Measurements from ENCODE around the gene THPO.
A peak's percentile ranks its signal among the peaks of the same experiment; 100 is the strongest.

The THPO gene

DNA sequence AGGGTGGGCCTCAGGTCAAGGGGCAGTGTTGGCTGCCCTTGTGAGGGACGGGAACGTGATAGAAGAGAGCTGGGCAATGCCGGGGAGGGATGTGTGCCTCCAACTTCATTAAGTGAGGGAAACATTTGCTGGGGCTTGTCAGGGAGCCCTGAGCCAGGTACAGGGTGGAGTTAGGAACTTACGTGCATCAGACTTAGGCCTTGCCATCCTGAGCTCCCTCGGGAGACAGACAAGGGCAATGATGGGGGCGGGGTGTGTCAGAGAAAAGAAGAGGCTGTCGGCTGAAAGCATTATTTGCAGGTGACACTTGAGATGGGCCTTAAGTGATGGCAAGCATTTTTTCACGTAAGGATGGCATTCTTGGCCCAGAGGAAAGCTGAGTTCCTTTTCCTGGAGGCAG, 39.0 kb downstream of the THPO start:
- TF ChIP-seq, protein P1, sequence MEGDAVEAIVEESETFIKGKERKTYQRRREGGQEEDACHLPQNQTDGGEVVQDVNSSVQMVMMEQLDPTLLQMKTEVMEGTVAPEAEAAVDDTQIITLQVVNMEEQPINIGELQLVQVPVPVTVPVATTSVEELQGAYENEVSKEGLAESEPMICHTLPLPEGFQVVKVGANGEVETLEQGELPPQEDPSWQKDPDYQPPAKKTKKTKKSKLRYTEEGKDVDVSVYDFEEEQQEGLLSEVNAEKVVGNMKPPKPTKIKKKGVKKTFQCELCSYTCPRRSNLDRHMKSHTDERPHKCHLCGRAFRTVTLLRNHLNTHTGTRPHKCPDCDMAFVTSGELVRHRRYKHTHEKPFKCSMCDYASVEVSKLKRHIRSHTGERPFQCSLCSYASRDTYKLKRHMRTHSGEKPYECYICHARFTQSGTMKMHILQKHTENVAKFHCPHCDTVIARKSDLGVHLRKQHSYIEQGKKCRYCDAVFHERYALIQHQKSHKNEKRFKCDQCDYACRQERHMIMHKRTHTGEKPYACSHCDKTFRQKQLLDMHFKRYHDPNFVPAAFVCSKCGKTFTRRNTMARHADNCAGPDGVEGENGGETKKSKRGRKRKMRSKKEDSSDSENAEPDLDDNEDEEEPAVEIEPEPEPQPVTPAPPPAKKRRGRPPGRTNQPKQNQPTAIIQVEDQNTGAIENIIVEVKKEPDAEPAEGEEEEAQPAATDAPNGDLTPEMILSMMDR (IDR thresholded peaks at IDR 0.05; ENCODE audit: insufficient read depth, low read length, missing control alignments), result no peak
- ChIA-PET CTCF (interaction anchor here (0.9 to 4.2 kb wide), 5 partner anchors 12 to 175 kb away, joined by 3 to 32 read pairs (median 3); partner anchors contain the start of gene EEF1AKMT4), POLR2A (no interaction called here)
- DNase-seq (ENCODE audit: low read depth, low spot score), result no peak
- H3K4me3 ChIP-seq (ENCODE audit: low read depth, low read length), result peak overlapping the region; percentile 9; the same call in 1 of the 2 replicates

GRCh38 chr3:184338511-184338945, 39.5 kb downstream of the THPO start:
- peak overlapping the region; percentile 9; the same call in 1 of the 2 replicates for H3K4me3 ChIP-seq (ENCODE audit: low read depth, low read length)
- TF ChIP-seq, protein P1 (IDR thresholded peaks at IDR 0.05; ENCODE audit: insufficient read depth, low read length, missing control alignments), result no peak
- no peak for DNase-seq (ENCODE audit: low read depth, low spot score)
- POLR2A ChIA-PET, result no interaction called here
- CTCF ChIA-PET, result interaction anchor here (0.9 to 4.2 kb wide), 6 partner anchors 8 to 176 kb away, joined by 3 to 32 read pairs (median 4); partner anchors contain the start of gene EEF1AKMT4

- no peak for DNase-seq (ENCODE audit: low read depth, low spot score)
- TF ChIP-seq, protein P1 (IDR thresholded peaks at IDR 0.05; ENCODE audit: insufficient read depth, low read length, missing control alignments), result no peak
- ChIA-PET CTCF (interaction anchor here (1.3 to 4.2 kb wide), 8 partner anchors 8 to 203 kb away, joined by 3 to 32 read pairs (median 6); partner anchors contain the start of genes CLCN2, EEF1AKMT4 and POLR2H), POLR2A (no interaction called here)
- H3K4me3 ChIP-seq (ENCODE audit: low read depth, low read length), result no peak overlapping the region
Observed at GRCh38 chr3:184337981-184338380, 40.0 kb downstream of the THPO start.

GRCh38 chr3:184337399-184337714, 40.6 kb downstream of the THPO start, which contains the start of gene FAM131A:
FAM131A (plus strand) TSS chr3:184337600; CDS start chr3:184337631, 31 bp downstream.
- TF ChIP-seq, protein P1 (IDR thresholded peaks at IDR 0.05; ENCODE audit: insufficient read depth, low read length, missing control alignments), result no peak
- peak within 1 kb of the TSS; percentile 72 for H3K4me3 ChIP-seq (ENCODE audit: low read depth, low read length)
- POLR2A ChIA-PET, result interaction anchor here (0.6 to 1.5 kb wide), 4 partner anchors 10 to 38 kb away, joined by 3 to 5 read pairs (median 4); no protein-coding TSS in a partner anchor
- no peak for DNase-seq (ENCODE audit: low read depth, low spot score)
- CTCF ChIA-PET, result interaction anchor here (0.6 to 4.2 kb wide), 8 partner anchors 9 to 432 kb away, joined by 3 to 32 read pairs (median 5); partner anchors contain the start of genes CLCN2, EEF1AKMT4 and POLR2H

DNA sequence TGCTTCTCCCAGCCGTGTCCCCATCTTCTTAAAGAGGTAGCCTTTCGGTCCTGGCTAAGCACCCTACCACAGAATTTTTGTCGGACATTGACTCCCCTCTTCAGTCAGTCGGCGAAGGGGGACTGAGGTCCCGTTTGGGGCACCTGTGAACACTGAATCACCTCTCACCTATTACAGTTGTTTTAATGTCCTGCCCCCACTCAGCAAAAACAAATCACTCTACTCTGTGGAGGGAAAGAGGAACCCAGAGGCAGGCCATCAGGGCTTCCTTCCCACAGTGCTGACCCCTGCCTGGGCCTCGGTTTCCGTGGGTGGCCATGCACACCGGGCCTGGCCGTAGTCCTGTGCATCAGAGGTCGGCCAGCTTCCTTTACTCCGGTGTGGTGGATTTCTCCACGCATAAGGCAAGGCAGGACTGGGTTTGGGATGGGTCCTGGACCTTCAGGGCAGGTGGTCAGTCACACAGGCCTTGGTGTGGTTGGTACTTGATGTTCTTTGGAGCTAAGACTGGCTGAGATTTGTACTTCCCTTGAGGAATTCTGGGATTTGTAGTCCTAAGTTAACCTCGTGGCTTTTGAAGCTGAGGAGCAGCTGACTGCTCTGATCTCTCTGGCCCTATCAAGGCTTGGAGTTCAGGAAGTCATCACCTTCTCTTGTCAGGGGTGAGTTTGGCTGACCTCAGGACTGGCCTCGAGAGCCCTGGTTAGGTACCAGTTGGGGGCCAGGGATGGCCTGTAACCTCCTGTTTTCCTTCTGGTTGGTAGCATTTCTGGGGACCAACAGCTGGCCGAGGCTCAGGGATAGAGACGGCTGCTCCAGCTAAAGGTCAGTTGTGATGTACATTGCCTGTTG, 41.2 kb downstream of the THPO start:
- TF ChIP-seq, protein P1 (IDR thresholded peaks at IDR 0.05; ENCODE audit: insufficient read depth, low read length, missing control alignments), result no peak
- POLR2A ChIA-PET, result interaction anchor here (0.6 to 1.5 kb wide), 6 partner anchors 10 to 37 kb away, joined by 3 to 5 read pairs (median 4); no protein-coding TSS in a partner anchor
- no peak for DNase-seq (ENCODE audit: low read depth, low spot score)
- CTCF ChIA-PET, result interaction anchor here (0.6 to 4.2 kb wide), 8 partner anchors 9 to 432 kb away, joined by 3 to 32 read pairs (median 5); partner anchors contain the start of genes CLCN2, EEF1AKMT4 and POLR2H
- H3K4me3 ChIP-seq (ENCODE audit: low read depth, low read length), result peak overlapping the region; percentile 72
